Ovary (tissue), 9 donors: ENCODE measurements around the gene PDLIM7. TPM values are rescaled to one million over a fixed set of nuclear protein-coding genes. Genes with fewer than 3 reads are reported as not detected.

Experiments
- DNase-seq, 5 donors: peaks; one replicate each; pipeline ENCODE4 v3.0.0-alpha.2; 2019 to 2020
- H3K27ac ChIP-seq, 2 donors: fragments of 200-600 bp; one replicate each; pipeline versions ENCODE4 v1.5.1 to v1.8.0; 2019 to 2022
- H3K27me3 ChIP-seq: fragments of 200-600 bp; one replicate; pipeline ENCODE4 v1.8.0; 2022
- H3K36me3 ChIP-seq: fragments of 200-600 bp; sonication (generic); one replicate; pipeline ENCODE4 v1.5.1; 2019
- H3K4me1 ChIP-seq: one replicate; pipeline ENCODE4 v1.8.1; 2013; ENCODE audit warnings: mild to moderate bottlenecking, moderate library complexity; ENCODE audit not compliant: insufficient read depth
- H3K4me3 ChIP-seq: fragments of 200-600 bp; sonication (generic); one replicate; pipeline ENCODE4 v1.5.1; 2017
- H3K9me3 ChIP-seq, 2 donors: fragments of 200-600 bp in 1 of 2; sonication (generic) in 1 of 2; one replicate each; pipeline versions ENCODE4 v1.5.1 to v1.8.1; 2013 to 2019; ENCODE audit warnings: mild to moderate bottlenecking in 1 of 2, moderate library complexity in 1 of 2
- EP300 ChIP-seq: sonication (generic); formaldehyde crosslinking; IDR thresholded peaks from one replicate; pipeline ENCODE4 v1.6.1; 2017; ENCODE audit warnings: antibody characterized with exemption
- POLR2A ChIP-seq: fragments of 450-650 bp; IDR thresholded peaks from one replicate; pipeline ENCODE4 v1.6.1; 2017; ENCODE audit warnings: antibody characterized with exemption, mild to moderate bottlenecking, moderate library complexity
- WGBS, 3 donors: extraction: QIAGEN DNeasy Blood & Tissue Kit in 1 of 3; methylation state at CpG; one replicate each; pipeline versions ENCODE4 v1.1.5 to v1.1.7; 2013 to 2017; 5-methylcytosine and 5-hydroxymethylcytosine counted together
- intact Hi-C, 4 donors: fragments of 100-400 bp; cut with DNase I; formaldehyde crosslinking; loops; one replicate each; pipeline versions ENCODE4 v1.11.0 to v1.15.1; 2022 to 2023
- polyA plus RNA-seq, 2 donors: library from polyadenylated mRNA; stranded (reverse); fragments of 200-250 nt in 1 of 2; fragments of 350-450 nt in 1 of 2; fragmentation: Illumina TruSeq in 1 of 2; extraction: RNeasy Lipid Tissue Mini Kit (QIAGEN cat#74804) in 1 of 2; gene quantifications; one replicate each; pipeline ENCODE4 v1.2.3, GENCODE V29; 2013 to 2014
- total RNA-seq, 7 donors: library from RNA; depleted of rRNA in 2 of 7; stranded (reverse); fragments of >200 nt in 2 of 7; fragmentation: NEBNext Ultra II Directional in 3 of 7; extraction: Animal tissue kit (Norgen Biotek cat#: 25700) in 3 of 7; gene quantifications; one replicate each; pipeline versions ENCODE4 v1.1.0 to v1.2.4, GENCODE V29; 2016 to 2023
- TF ChIP-seq, protein P1 (sequence below), 3 donors: fragments of 450-650 bp in 2 of 3; fragments of 200-600 bp in 1 of 3; IDR thresholded peaks; one replicate each; pipeline versions ENCODE4 v1.5.1 to v1.8.0; 2016 to 2022; ENCODE audit warnings: antibody characterized with exemption in 3 of 3, mild to moderate bottlenecking in 1 of 3
- donor health status: DM: no; HTN: no; CAD: no; lungs with moderate emphysema.
- donor health status: DM: no; HTN: no; CAD: no.
- donor health status: Bipolar disorder and iron deficiency.
- donor health status: DM: yes; HTN: yes; CAD: no.
- donor health status: DM: no; HTN: no; CAD: no.
- donor health status: DM: yes; HTN: yes; CAD: no.

The PDLIM7 gene
- total and polyA plus RNA-seq, 9 donors: 25.7 to 243 (median 83.3) TPM

DNA sequence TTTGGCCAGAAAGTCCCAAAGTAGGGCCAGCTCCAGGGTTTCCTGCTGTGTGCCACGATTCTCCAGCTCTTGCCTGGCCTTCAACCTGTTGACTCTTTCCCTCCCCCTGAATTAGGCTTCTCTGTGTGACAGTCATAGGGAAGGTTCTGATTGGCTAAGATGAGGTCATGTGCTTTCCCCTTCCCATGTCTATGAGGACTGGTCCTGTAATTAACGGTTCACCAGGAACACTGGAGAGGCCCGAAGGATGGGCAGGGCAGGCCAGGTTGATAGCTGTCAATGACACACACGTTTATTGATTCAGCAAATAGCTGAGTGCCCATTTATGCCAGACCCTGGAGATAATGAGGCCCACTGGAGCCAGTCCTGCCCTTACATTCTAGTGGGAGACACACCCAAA is 59.8 kb downstream of the PDLIM7 start:
- WGBS, 3 donors: 69 to 80% (median 72%) methylated on average over 4 of the region's 4 CpGs
- TF ChIP-seq, protein P1, sequence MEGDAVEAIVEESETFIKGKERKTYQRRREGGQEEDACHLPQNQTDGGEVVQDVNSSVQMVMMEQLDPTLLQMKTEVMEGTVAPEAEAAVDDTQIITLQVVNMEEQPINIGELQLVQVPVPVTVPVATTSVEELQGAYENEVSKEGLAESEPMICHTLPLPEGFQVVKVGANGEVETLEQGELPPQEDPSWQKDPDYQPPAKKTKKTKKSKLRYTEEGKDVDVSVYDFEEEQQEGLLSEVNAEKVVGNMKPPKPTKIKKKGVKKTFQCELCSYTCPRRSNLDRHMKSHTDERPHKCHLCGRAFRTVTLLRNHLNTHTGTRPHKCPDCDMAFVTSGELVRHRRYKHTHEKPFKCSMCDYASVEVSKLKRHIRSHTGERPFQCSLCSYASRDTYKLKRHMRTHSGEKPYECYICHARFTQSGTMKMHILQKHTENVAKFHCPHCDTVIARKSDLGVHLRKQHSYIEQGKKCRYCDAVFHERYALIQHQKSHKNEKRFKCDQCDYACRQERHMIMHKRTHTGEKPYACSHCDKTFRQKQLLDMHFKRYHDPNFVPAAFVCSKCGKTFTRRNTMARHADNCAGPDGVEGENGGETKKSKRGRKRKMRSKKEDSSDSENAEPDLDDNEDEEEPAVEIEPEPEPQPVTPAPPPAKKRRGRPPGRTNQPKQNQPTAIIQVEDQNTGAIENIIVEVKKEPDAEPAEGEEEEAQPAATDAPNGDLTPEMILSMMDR (IDR thresholded peaks at IDR 0.05): no peak
- no peak for TF ChIP-seq POLR2A
- no peak for TF ChIP-seq EP300
- Histone ChIP-seq H3K4me1 (no peaks in the 10 kb centered on the region), H3K9me3 (no peaks in the 10 kb centered on the region), H3K27me3 (no peaks in the 10 kb centered on the region), H3K4me3 (no peak overlapping the region), H3K36me3 (no peaks in the 10 kb centered on the region), H3K27ac (no peak overlapping the region)
- DNase-seq: no peak
- intact Hi-C loops: no loop called here

- TF ChIP-seq, protein P1 (IDR thresholded peaks at IDR 0.05): no peak
- TF ChIP-seq POLR2A: no peak
- TF ChIP-seq EP300: no peak
- H3K27ac ChIP-seq: no peak overlapping the region
- peak in 1 of 5 donors; percentile 28 for DNase-seq
- H3K36me3 ChIP-seq: no peaks in the 10 kb centered on the region
- intact Hi-C loops: no loop called here
- H3K27me3 ChIP-seq: no peaks in the 10 kb centered on the region
- WGBS, 3 donors: 93 to 94% (median 94%) methylated on average over 37 of the region's 37 CpGs
- no peaks in the 10 kb centered on the region for H3K4me1 ChIP-seq
- no peak overlapping the region for H3K4me3 ChIP-seq
- H3K9me3 ChIP-seq: no peaks in the 10 kb centered on the region
Measured at GRCh38 chr5:177435847-177436536, 61.4 kb downstream of the PDLIM7 start.

DNA sequence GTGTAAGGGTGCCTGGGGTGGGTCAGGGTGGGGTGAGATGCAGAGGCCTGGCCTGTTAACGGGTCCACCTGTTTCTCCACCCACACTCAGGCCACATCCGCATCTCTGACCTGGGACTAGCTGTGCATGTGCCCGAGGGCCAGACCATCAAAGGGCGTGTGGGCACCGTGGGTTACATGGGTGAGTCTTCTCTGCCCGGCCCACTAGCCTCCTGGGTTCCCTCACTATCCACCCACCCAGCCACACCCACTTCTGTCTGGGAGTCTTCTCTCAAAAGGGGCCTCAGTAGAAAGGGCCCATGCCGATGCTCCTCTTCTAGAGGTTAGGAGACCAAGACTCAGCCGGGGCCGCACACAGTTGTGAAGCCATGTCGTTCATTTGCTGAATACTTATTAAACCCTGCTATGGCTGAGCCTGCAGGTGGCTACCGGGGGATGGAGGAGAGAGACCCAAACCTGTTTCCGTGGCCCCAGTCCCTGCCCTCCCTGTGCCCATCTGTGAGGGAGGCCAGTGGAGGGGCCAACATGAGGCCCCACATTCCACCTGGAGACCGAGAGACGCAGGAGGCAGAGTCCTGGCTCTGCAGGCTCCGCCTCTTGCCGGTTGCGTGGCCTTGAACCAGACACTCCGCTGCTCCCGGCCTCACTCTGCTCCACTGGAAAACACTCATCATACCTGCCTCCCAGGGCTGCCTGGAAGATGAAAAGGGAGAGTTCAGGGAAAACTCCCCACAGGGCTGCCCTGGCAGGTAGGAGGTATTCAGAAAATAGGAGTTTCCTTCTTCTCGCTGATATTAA is 62.3 kb downstream of the PDLIM7 start:
- TF ChIP-seq, protein P1 (IDR thresholded peaks at IDR 0.05): no peak
- TF ChIP-seq POLR2A (no peak), EP300 (no peak)
- intact Hi-C loops: no loop called here
- Histone ChIP-seq H3K36me3 (no peaks in the 10 kb centered on the region), H3K4me3 (no peak overlapping the region), H3K9me3 (no peaks in the 10 kb centered on the region), H3K27ac (no peak overlapping the region), H3K4me1 (no peaks in the 10 kb centered on the region), H3K27me3 (no peaks in the 10 kb centered on the region)
- no peak for DNase-seq
- 74 to 82% (median 76%) methylated on average over 20 of the region's 20 CpGs for WGBS, 3 donors

DNA sequence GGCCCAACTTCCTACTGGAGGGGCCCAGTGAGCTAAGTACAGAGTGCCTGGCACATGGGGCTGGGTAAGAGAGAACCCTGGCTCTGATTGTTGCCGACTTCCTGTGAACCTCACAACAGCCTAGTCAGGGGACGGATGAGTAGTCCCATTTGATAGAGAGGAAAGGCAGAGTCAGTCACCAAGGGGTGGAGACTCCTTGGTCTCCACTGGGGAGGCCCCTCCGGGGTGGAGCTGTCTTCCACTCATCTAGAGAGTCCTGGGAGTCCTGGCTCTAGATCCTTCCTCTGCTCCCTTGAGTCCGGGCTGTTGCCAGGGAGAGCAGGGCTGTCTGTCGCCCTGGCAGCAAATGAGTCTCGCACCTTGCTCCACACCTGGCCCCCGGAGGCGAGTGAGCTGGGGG is 63.0 kb downstream of the PDLIM7 start:
- no peak overlapping the region for H3K27ac ChIP-seq
- H3K36me3 ChIP-seq: no peaks in the 10 kb centered on the region
- no peaks in the 10 kb centered on the region for H3K4me1 ChIP-seq
- H3K27me3 ChIP-seq: no peaks in the 10 kb centered on the region
- DNase-seq: no peak
- 83 to 91% (median 88%) methylated on average over 8 of the region's 8 CpGs for WGBS, 3 donors
- TF ChIP-seq EP300 (no peak), POLR2A (no peak)
- TF ChIP-seq, protein P1 (IDR thresholded peaks at IDR 0.05): no peak
- H3K4me3 ChIP-seq: no peak overlapping the region
- intact Hi-C loops: no loop called here
- H3K9me3 ChIP-seq: no peaks in the 10 kb centered on the region
